ENCODE measurements around the gene TRAF3IP1. TPM values are rescaled to one million over a fixed set of nuclear protein-coding genes. Genes with fewer than 3 reads are reported as not detected.
"Not testable (repeated sequence)": the region's sequence is repeated elsewhere in the genome, so short reads cannot be mapped to it uniquely, and the experiment has no call there.

Gene TRAF3IP1
- total RNA-seq, 3 donors from 2014 or later = 13.3 to 37.5 (median 16.3) TPM

DNA sequence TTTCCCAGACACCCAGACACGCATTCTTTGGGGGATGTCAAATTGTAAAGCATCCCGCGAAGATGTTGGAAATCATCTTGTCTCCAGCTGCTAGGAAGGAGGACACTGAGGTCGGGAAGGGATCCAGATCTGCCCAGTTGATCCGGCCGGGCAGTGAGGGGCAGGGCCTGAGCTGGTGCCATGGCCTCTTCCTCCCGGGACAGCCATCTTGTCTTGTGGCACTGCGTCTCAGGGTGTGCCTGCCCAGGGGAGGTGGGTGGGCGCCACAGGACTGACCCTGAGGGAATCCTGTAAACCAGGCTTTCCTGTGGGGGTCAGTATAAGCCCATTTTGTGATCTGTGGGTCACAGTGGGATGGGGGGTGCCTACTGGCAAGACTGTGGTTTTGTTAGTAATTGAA is 10.1 kb downstream of the TRAF3IP1 start:
- intact Hi-C loops (cut with DNase I, micrococcal nuclease) = loop anchor here in 1 of 2 donors (10.0 kb wide), 1 partner anchor 76 kb away; no protein-coding TSS in a partner anchor
- Histone ChIP-seq H3K9me3 (no peaks in the 10 kb centered on the region), H3K4me3 (no peak overlapping the region), H3K4me1 (ENCODE audit: low read depth) (no peaks in the 10 kb centered on the region), H3K36me3 (ENCODE audit: low read depth) (no peaks in the 10 kb centered on the region)
- DNase-seq (no peak), ATAC-seq (no peak)
- TF ChIP-seq, protein P1, sequence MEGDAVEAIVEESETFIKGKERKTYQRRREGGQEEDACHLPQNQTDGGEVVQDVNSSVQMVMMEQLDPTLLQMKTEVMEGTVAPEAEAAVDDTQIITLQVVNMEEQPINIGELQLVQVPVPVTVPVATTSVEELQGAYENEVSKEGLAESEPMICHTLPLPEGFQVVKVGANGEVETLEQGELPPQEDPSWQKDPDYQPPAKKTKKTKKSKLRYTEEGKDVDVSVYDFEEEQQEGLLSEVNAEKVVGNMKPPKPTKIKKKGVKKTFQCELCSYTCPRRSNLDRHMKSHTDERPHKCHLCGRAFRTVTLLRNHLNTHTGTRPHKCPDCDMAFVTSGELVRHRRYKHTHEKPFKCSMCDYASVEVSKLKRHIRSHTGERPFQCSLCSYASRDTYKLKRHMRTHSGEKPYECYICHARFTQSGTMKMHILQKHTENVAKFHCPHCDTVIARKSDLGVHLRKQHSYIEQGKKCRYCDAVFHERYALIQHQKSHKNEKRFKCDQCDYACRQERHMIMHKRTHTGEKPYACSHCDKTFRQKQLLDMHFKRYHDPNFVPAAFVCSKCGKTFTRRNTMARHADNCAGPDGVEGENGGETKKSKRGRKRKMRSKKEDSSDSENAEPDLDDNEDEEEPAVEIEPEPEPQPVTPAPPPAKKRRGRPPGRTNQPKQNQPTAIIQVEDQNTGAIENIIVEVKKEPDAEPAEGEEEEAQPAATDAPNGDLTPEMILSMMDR (IDR thresholded peaks at IDR 0.05) = no peak

DNA sequence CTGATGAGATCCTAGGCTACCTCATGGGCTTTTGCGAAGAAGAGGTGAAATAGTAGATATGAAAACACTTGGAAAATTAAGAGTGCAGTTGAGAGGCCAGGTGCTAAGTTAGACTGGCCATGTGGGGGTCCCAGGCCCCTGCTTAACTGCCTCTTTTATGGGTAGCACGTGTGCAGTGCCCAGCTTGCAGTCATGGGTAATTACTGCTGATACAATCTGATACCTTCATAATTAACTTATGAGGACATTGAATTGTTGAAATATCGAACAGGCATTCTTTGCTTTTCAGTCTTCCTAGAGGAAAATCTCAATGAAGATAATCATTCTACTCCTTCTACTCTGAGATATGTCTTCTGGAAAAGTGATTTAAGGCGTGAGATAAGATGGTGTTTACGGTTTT is 11.6 kb downstream of the TRAF3IP1 start:
- H3K9me3 ChIP-seq = no peaks in the 10 kb centered on the region
- no peaks in the 10 kb centered on the region for H3K36me3 ChIP-seq (ENCODE audit: low read depth)
- intact Hi-C loops (cut with DNase I, micrococcal nuclease) = loop anchor here in 1 of 2 donors (10.0 kb wide), 1 partner anchor 77 kb away; no protein-coding TSS in a partner anchor
- TF ChIP-seq, protein P1 (IDR thresholded peaks at IDR 0.05) = no peak
- DNase-seq (no peak), ATAC-seq (no peak)
- H3K4me1 ChIP-seq (ENCODE audit: low read depth) = no peaks in the 10 kb centered on the region
- no peak overlapping the region for H3K4me3 ChIP-seq

DNA sequence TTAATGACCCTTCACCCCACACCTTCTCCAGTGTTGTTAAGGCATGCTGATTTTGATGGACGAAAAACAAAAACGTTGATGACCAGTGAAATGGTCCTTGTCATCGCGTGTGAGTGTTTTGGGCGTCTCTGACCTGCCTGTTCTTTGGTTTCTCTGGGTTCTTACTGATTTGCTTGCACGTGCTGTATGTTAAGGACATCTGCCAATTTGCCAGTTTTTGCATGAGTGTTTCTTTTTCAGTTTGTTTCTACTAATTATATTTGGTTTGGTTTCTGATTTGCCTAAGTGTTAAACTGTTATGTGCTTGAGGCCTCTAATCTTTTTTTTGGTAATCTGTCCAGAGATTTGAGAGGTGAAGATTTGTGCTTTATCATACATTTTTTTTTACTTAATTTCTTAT is 14.6 kb downstream of the TRAF3IP1 start:
- TF ChIP-seq, protein P1 (IDR thresholded peaks at IDR 0.05) = no peak
- ATAC-seq (no peak), DNase-seq (no peak)
- intact Hi-C loops (cut with DNase I, micrococcal nuclease) = loop anchor here in 1 of 2 donors (10.0 kb wide), 1 partner anchor 80 kb away; no protein-coding TSS in a partner anchor
- no peak overlapping the region for H3K4me3 ChIP-seq
- no peaks in the 10 kb centered on the region for H3K36me3 ChIP-seq (ENCODE audit: low read depth)
- no peaks in the 10 kb centered on the region for H3K4me1 ChIP-seq (ENCODE audit: low read depth)
- H3K9me3 ChIP-seq = no peaks in the 10 kb centered on the region

DNA sequence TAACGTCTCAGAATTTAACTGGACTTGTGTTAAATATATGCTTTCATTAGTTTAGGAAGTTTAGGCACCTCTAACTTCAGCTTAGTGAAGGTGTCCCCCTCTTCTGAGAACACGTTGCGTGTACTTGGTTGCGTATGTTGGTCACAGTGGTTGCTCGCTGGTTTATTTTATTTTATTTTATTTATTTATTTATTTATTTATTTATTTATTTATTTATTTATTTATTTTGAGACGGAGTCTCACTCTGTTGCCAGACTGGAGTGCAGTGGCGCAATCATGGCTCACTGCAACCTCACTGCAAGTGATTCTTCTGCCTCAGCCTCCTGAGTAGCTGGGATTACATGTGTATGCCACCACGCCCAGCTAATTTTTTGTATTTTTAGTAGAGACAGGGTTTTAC is 15.3 kb downstream of the TRAF3IP1 start:
- not testable (repeated sequence) for DNase-seq; H3K36me3 ChIP-seq (ENCODE audit: low read depth); H3K4me3 ChIP-seq; H3K4me1 ChIP-seq (ENCODE audit: low read depth); ATAC-seq; H3K9me3 ChIP-seq
- intact Hi-C loops (cut with DNase I, micrococcal nuclease) = loop anchor here in 1 of 2 donors (10.0 kb wide), 1 partner anchor 81 kb away; no protein-coding TSS in a partner anchor

DNA sequence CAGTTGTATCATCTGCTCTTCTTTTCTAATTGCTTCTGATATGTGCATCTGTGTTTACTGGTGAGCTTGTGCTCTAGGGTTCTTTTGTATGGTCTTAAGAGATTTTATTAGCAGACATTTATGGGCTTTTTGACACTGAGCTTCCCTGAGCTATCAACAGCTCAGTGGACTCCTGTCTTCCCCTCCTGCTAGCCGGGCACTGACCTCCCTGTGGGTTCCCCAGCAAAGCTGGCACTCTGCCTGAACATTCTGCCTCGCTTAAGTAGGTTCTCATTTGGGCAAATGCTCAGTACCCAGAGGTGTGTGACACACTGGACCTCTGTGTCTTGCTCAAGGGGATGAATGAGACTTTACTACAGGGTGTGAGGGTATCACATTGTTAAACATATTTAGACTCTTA is 15.8 kb downstream of the TRAF3IP1 start:
- intact Hi-C loops (cut with DNase I, micrococcal nuclease) = loop anchor here in 1 of 2 donors (10.0 kb wide), 1 partner anchor 81 kb away; no protein-coding TSS in a partner anchor
- no peak for DNase-seq
- H3K4me3 ChIP-seq = no peak overlapping the region
- no peaks in the 10 kb centered on the region for H3K4me1 ChIP-seq (ENCODE audit: low read depth)
- ATAC-seq = no peak
- TF ChIP-seq, protein P1 (IDR thresholded peaks at IDR 0.05) = no peak
- no peaks in the 10 kb centered on the region for H3K36me3 ChIP-seq (ENCODE audit: low read depth)
- no peaks in the 10 kb centered on the region for H3K9me3 ChIP-seq

DNA sequence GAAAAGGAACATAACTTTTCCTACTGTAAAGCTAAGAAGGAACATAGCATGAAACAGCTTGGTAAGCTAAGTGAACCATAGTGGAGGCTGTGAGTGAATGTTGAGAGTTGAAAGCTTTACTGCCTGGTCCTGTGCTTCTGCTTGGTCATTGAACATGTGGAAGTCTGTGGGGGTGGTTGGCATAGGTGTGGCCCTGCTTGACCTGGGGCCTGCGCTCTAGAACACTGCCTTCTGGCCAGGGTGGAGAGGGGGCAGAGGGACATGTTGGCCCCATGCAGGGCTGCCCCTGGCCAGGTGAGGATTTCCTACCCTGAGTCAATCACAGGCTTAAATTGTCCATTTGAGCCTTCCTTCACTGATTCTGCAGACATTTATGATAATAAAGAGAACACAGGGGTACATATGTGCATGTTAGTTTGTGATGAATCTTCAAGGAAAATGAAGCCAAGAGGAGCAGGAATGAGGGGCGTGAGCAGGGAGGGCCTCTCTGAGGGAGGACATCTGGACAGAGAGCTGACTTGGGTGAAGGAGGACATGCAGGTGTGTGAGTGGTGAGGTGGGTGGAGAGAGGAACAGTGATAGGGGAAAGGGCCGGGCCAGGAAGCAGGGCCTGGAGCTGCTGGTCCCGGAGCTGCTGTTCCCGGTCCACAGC is 16.6 kb downstream of the TRAF3IP1 start:
- Histone ChIP-seq H3K4me1 (ENCODE audit: low read depth) (no peaks in the 10 kb centered on the region), H3K4me3 (no peak overlapping the region), H3K9me3 (no peaks in the 10 kb centered on the region), H3K36me3 (ENCODE audit: low read depth) (no peaks in the 10 kb centered on the region)
- TF ChIP-seq, protein P1 (IDR thresholded peaks at IDR 0.05) = no peak
- intact Hi-C loops (cut with DNase I, micrococcal nuclease) = loop anchor here in 1 of 2 donors (10.0 kb wide), 1 partner anchor 82 kb away; no protein-coding TSS in a partner anchor
- DNase-seq = no peak
- ATAC-seq = no peak
